Measurements from ENCODE around the gene HCCS. TPM values are rescaled to one million over a fixed set of nuclear protein-coding genes. Genes with fewer than 3 reads are reported as not detected.
A peak's percentile ranks its signal among the peaks of the same experiment; 100 is the strongest.

The HCCS gene
- total RNA-seq, 1 donor from 2014 or later, result 39.2 TPM

- no peak overlapping the region for H3K27ac Mint-ChIP-seq (ENCODE audit: unreplicated experiment)
- no peak overlapping the region for H2AFZ ChIP-seq (ENCODE audit: low read depth, low read length)
- DNase-seq (ENCODE audit: low read depth) (no peak), FAIRE-seq (no peak)
- no peaks in the 10 kb centered on the region for H3K36me3 Mint-ChIP-seq (ENCODE audit: low read depth, unreplicated experiment)
- H3K36me3 ChIP-seq (ENCODE audit: insufficient read depth, low read length), result no peaks in the 10 kb centered on the region
- H4K20me1 ChIP-seq (ENCODE audit: insufficient read depth, low read length), result no peaks in the 10 kb centered on the region
- TF ChIP-seq, protein P1, sequence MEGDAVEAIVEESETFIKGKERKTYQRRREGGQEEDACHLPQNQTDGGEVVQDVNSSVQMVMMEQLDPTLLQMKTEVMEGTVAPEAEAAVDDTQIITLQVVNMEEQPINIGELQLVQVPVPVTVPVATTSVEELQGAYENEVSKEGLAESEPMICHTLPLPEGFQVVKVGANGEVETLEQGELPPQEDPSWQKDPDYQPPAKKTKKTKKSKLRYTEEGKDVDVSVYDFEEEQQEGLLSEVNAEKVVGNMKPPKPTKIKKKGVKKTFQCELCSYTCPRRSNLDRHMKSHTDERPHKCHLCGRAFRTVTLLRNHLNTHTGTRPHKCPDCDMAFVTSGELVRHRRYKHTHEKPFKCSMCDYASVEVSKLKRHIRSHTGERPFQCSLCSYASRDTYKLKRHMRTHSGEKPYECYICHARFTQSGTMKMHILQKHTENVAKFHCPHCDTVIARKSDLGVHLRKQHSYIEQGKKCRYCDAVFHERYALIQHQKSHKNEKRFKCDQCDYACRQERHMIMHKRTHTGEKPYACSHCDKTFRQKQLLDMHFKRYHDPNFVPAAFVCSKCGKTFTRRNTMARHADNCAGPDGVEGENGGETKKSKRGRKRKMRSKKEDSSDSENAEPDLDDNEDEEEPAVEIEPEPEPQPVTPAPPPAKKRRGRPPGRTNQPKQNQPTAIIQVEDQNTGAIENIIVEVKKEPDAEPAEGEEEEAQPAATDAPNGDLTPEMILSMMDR (IDR thresholded peaks at IDR 0.05; ENCODE audit: insufficient read depth, low read depth, low read length), result no peak
- TF ChIP-seq EZH2 (IDR thresholded peaks at IDR 0.05; ENCODE audit: insufficient read depth, low read length), result no peak
- H3K4me3 ChIP-seq (ENCODE audit: insufficient read depth, low read depth, low read length), result no peak overlapping the region
- H3K27me3 Mint-ChIP-seq (ENCODE audit: low read depth, unreplicated experiment), result no peaks in the 10 kb centered on the region
- H3K4me1 ChIP-seq (ENCODE audit: insufficient read depth, low read length), result no peaks in the 10 kb centered on the region
- H3K9me3 Mint-ChIP-seq (ENCODE audit: unreplicated experiment), result no peaks in the 10 kb centered on the region
- no peaks in the 10 kb centered on the region for H3K79me2 ChIP-seq (ENCODE audit: insufficient read depth, low read length)
- no peak overlapping the region for H3K4me2 ChIP-seq (ENCODE audit: low read length)
- H3K9ac ChIP-seq (ENCODE audit: low read length), result no peak overlapping the region
- no peaks in the 10 kb centered on the region for H3K9me3 ChIP-seq (ENCODE audit: insufficient read depth, low read depth, low read length)
- no peak overlapping the region for H3K4me3 Mint-ChIP-seq (ENCODE audit: unreplicated experiment)
- H3K27me3 ChIP-seq (ENCODE audit: insufficient read depth, low read length), result no peaks in the 10 kb centered on the region
- no peak overlapping the region for H3K27ac ChIP-seq (ENCODE audit: low read depth, low read length)
- H3K4me1 Mint-ChIP-seq (ENCODE audit: low read depth, unreplicated experiment), result no peaks in the 10 kb centered on the region
These were observed 35.3 kb downstream of the HCCS start for GRCh38 chrX:11146411-11146810.

GRCh38 chrX:11148401-11148800, 37.3 kb downstream of the HCCS start:
- H4K20me1 ChIP-seq (ENCODE audit: insufficient read depth, low read length), result no peaks in the 10 kb centered on the region
- H3K9ac ChIP-seq (ENCODE audit: low read length), result no peak overlapping the region
- Mint-ChIP-seq H3K27me3 (ENCODE audit: low read depth, unreplicated experiment) (no peaks in the 10 kb centered on the region), H3K36me3 (ENCODE audit: low read depth, unreplicated experiment) (no peaks in the 10 kb centered on the region), H3K27ac (ENCODE audit: unreplicated experiment) (no peak overlapping the region), H3K4me1 (ENCODE audit: low read depth, unreplicated experiment) (peaks cover 2% of the 10 kb centered on the region), H3K4me3 (ENCODE audit: unreplicated experiment) (no peak overlapping the region), H3K9me3 (ENCODE audit: unreplicated experiment) (no peaks in the 10 kb centered on the region)
- FAIRE-seq, result no peak
- no peak overlapping the region for H3K4me2 ChIP-seq (ENCODE audit: low read length)
- no peaks in the 10 kb centered on the region for H3K4me1 ChIP-seq (ENCODE audit: insufficient read depth, low read length)
- H3K4me3 ChIP-seq (ENCODE audit: insufficient read depth, low read depth, low read length), result no peak overlapping the region
- H3K36me3 ChIP-seq (ENCODE audit: insufficient read depth, low read length), result no peaks in the 10 kb centered on the region
- no peak overlapping the region for H3K27ac ChIP-seq (ENCODE audit: low read depth, low read length)
- no peak for DNase-seq (ENCODE audit: low read depth)
- no peaks in the 10 kb centered on the region for H3K79me2 ChIP-seq (ENCODE audit: insufficient read depth, low read length)
- no peaks in the 10 kb centered on the region for H3K27me3 ChIP-seq (ENCODE audit: insufficient read depth, low read length)
- no peak for TF ChIP-seq EZH2 (IDR thresholded peaks at IDR 0.05; ENCODE audit: insufficient read depth, low read length)
- no peak overlapping the region for H2AFZ ChIP-seq (ENCODE audit: low read depth, low read length)
- H3K9me3 ChIP-seq (ENCODE audit: insufficient read depth, low read depth, low read length), result no peaks in the 10 kb centered on the region

GRCh38 chrX:11151799-11152559, 40.8 kb downstream of the HCCS start:
- no peak overlapping the region for H3K4me3 Mint-ChIP-seq (ENCODE audit: unreplicated experiment)
- H3K27ac Mint-ChIP-seq (ENCODE audit: unreplicated experiment), result no peak overlapping the region
- Histone ChIP-seq H3K4me1 (ENCODE audit: insufficient read depth, low read length) (no peaks in the 10 kb centered on the region), H3K9ac (ENCODE audit: low read length) (no peak overlapping the region), H4K20me1 (ENCODE audit: insufficient read depth, low read length) (no peaks in the 10 kb centered on the region), H3K4me3 (ENCODE audit: insufficient read depth, low read depth, low read length) (no peak overlapping the region), H3K79me2 (ENCODE audit: insufficient read depth, low read length) (no peaks in the 10 kb centered on the region), H3K4me2 (ENCODE audit: low read length) (no peak overlapping the region), H3K27ac (ENCODE audit: low read depth, low read length) (no peak overlapping the region), H3K9me3 (ENCODE audit: insufficient read depth, low read depth, low read length) (no peaks in the 10 kb centered on the region), H3K27me3 (ENCODE audit: insufficient read depth, low read length) (no peaks in the 10 kb centered on the region), H2AFZ (ENCODE audit: low read depth, low read length) (no peak overlapping the region), H3K36me3 (ENCODE audit: insufficient read depth, low read length) (no peaks in the 10 kb centered on the region)
- no peaks in the 10 kb centered on the region for H3K27me3 Mint-ChIP-seq (ENCODE audit: low read depth, unreplicated experiment)
- DNase-seq (ENCODE audit: low read depth) (no peak), FAIRE-seq (peak; percentile 49)
- no peaks in the 10 kb centered on the region for H3K9me3 Mint-ChIP-seq (ENCODE audit: unreplicated experiment)
- peaks cover 2% of the 10 kb centered on the region for H3K4me1 Mint-ChIP-seq (ENCODE audit: low read depth, unreplicated experiment)
- H3K36me3 Mint-ChIP-seq (ENCODE audit: low read depth, unreplicated experiment), result no peaks in the 10 kb centered on the region
- TF ChIP-seq EZH2 (IDR thresholded peaks at IDR 0.05; ENCODE audit: insufficient read depth, low read length), result no peak

All from astrocyte (in vitro differentiated cells and primary cell).